H1 (cell line): ENCODE data around the gene SNX6.

ENCODE experiments used
- ATF2 ChIP-seq: IDR thresholded peaks from 2 replicates; pipeline ENCODE4 v1.6.1; 2012; ENCODE audit warnings: low read length, inconsistent platforms
- BACH1 ChIP-seq: IDR thresholded peaks from 2 replicates; pipeline ENCODE4 v1.6.1; 2012; ENCODE audit warnings: low read length, improper control_type of control experiment
- EP300 ChIP-seq, 2 experiments: IDR thresholded peaks; 1 replicate in 1 of 2; 2 replicates in 1 of 2; pipeline ENCODE4 v1.6.1; 2011 to 2012; ENCODE audit warnings: low read depth in 2 of 2, low read length in 2 of 2, mild to moderate bottlenecking in 2 of 2, borderline replicate concordance in 1 of 2, inconsistent platforms in 1 of 2, moderate library complexity in 1 of 2
- JUND ChIP-seq: IDR thresholded peaks from 2 replicates; pipeline ENCODE4 v1.6.1; 2011; ENCODE audit warnings: mild to moderate bottlenecking, improper control_type of control experiment, low read length
- MAFK ChIP-seq: IDR thresholded peaks from 2 replicates; pipeline ENCODE4 v1.6.1; 2012; ENCODE audit warnings: low read depth, mild to moderate bottlenecking, improper control_type of control experiment, low read length
- POLR2A ChIP-seq, 2 experiments: IDR thresholded peaks; 1 replicate in 1 of 2; 2 replicates in 1 of 2; pipeline ENCODE4 v1.6.1; 2011; ENCODE audit warnings: low read depth in 2 of 2, low read length in 2 of 2, mild to moderate bottlenecking in 2 of 2; ENCODE audit errors: control extremely low read depth in 1 of 2
- RNF2 ChIP-seq: fragments of 200-900, 300-1000 bp; sonication (generic); IDR thresholded peaks from 2 replicates; pipeline ENCODE4 v1.7.1; 2016; ENCODE audit warnings: borderline replicate concordance, low read depth, mild to moderate bottlenecking, antibody characterized with exemption, low read length; ENCODE audit not compliant: poor library complexity, severe bottlenecking; ENCODE audit errors: missing control alignments
- SIX5 ChIP-seq: IDR thresholded peaks from 2 replicates; pipeline ENCODE4 v1.6.1; 2011; ENCODE audit warnings: mild to moderate bottlenecking, low read depth, low read length
- SRF ChIP-seq: IDR thresholded peaks from 2 replicates; pipeline ENCODE4 v1.6.1; 2011; ENCODE audit warnings: mild to moderate bottlenecking, low read depth, low read length, moderate library complexity
- TBP ChIP-seq: IDR thresholded peaks from 2 replicates; pipeline ENCODE4 v1.6.1; 2011; ENCODE audit warnings: low read depth, low read length, improper control_type of control experiment
- TF ChIP-seq, protein P1 (sequence below), 3 experiments: IDR thresholded peaks; 1 replicate in 2 of 3; 2 replicates in 1 of 3; pipeline versions ENCODE4 v1.5.1 to v1.6.1; 2011; ENCODE audit warnings: low read length in 3 of 3, mild to moderate bottlenecking in 3 of 3, inconsistent platforms in 2 of 3, low read depth in 1 of 3, moderate library complexity in 1 of 3; ENCODE audit not compliant: insufficient read depth in 1 of 3; ENCODE audit errors: control extremely low read depth in 1 of 3

DNA sequence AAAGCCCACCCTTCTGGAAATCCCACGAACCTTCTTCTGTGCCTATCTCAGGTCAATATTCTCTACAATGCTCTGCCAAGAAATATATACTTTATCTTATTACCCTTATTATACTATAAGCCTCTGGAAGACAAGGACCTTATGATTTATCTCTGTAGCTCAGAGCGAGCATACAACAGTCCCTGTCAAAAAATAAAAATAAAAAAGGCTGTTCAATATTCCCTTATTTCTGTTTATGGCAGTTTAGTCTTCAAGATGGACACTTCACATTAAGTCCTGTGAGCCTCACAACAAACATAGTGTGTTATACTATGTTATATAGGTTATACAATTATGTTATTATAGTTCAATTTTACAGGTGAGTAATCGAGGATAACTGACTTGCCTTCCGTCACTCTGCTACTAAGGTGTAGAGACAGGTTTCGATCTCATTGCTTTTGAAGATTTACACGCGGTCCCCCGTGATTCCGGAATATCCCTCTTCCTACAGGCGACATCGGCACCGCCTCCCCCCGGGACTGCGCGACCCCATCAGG is 91.0 kb downstream of the SNX6 start:
- TF ChIP-seq SIX5 (no peak), RNF2 (no peak), MAFK (no peak), TBP (no peak), EP300 (IDR thresholded peaks at IDR 0.05; ENCODE audit: borderline replicate concordance in 1 of 2, low read depth in 2 of 2, low read length in 2 of 2) (no peak), SRF (no peak), JUND (no peak), POLR2A (IDR thresholded peaks at IDR 0.05; ENCODE audit: control extremely low read depth in 1 of 2, low read depth in 2 of 2, low read length in 2 of 2) (no peak), BACH1 (no peak), ATF2 (no peak)
- TF ChIP-seq, protein P1, sequence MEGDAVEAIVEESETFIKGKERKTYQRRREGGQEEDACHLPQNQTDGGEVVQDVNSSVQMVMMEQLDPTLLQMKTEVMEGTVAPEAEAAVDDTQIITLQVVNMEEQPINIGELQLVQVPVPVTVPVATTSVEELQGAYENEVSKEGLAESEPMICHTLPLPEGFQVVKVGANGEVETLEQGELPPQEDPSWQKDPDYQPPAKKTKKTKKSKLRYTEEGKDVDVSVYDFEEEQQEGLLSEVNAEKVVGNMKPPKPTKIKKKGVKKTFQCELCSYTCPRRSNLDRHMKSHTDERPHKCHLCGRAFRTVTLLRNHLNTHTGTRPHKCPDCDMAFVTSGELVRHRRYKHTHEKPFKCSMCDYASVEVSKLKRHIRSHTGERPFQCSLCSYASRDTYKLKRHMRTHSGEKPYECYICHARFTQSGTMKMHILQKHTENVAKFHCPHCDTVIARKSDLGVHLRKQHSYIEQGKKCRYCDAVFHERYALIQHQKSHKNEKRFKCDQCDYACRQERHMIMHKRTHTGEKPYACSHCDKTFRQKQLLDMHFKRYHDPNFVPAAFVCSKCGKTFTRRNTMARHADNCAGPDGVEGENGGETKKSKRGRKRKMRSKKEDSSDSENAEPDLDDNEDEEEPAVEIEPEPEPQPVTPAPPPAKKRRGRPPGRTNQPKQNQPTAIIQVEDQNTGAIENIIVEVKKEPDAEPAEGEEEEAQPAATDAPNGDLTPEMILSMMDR (IDR thresholded peaks at IDR 0.05; ENCODE audit: control extremely low read depth in 1 of 3, insufficient read depth in 1 of 3, low read depth in 1 of 3, low read length in 3 of 3) = no peak
